ENCODE results near the gene CDRT4.

- no peak for TF ChIP-seq POLR2A (IDR thresholded peaks at IDR 0.05; ENCODE audit: low read depth, low read length)
- no peak for TF ChIP-seq POLR2AphosphoS5 (IDR thresholded peaks at IDR 0.05; ENCODE audit: low read depth, low read length)
- TF ChIP-seq PAX5 (IDR thresholded peaks at IDR 0.05; ENCODE audit: insufficient read depth, low read length, severe bottlenecking) = no peak
- TF ChIP-seq POU2F2 (IDR thresholded peaks at IDR 0.05; ENCODE audit: low read depth, low read length) = no peak
- TF ChIP-seq TAF1 (IDR thresholded peaks at IDR 0.05; ENCODE audit: low read depth, low read length) = no peak
- no peak for TF ChIP-seq SPI1 (IDR thresholded peaks at IDR 0.05; ENCODE audit: low read depth, low read length)
Measured at GRCh38 chr17:15492791-15493692, 25.6 kb upstream of the CDRT4 start.

Measured in GM12891 (cell line).